ENCODE measurements around the gene MRAP2.

Gene MRAP2

GRCh38 chr6:83985715-83986114 is 47.9 kb upstream of the MRAP2 start:
- ATAC-seq = no peak
- TF ChIP-seq PATZ1 (CRISPR knock-in tag; IDR thresholded peaks at IDR 0.05; ENCODE audit: borderline replicate concordance) = no peak
- TF ChIP-seq, protein P1, sequence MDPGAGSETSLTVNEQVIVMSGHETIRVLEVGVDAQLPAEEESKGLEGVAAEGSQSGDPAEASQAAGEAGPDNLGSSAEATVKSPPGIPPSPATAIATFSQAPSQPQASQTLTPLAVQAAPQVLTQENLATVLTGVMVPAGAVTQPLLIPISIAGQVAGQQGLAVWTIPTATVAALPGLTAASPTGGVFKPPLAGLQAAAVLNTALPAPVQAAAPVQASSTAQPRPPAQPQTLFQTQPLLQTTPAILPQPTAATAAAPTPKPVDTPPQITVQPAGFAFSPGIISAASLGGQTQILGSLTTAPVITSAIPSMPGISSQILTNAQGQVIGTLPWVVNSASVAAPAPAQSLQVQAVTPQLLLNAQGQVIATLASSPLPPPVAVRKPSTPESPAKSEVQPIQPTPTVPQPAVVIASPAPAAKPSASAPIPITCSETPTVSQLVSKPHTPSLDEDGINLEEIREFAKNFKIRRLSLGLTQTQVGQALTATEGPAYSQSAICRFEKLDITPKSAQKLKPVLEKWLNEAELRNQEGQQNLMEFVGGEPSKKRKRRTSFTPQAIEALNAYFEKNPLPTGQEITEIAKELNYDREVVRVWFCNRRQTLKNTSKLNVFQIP (CRISPR knock-in tag; IDR thresholded peaks at IDR 0.05; ENCODE audit: borderline replicate concordance, low read depth) = no peak
- TF ChIP-seq ZNF70 (CRISPR knock-in tag; IDR thresholded peaks at IDR 0.05) = no peak
- TF ChIP-seq GLIS3 (CRISPR knock-in tag; IDR thresholded peaks at IDR 0.05) = no peak
- TF ChIP-seq RARB (CRISPR knock-in tag; IDR thresholded peaks at IDR 0.05) = no peak
- no peak for TF ChIP-seq OSR1 (CRISPR knock-in tag; IDR thresholded peaks at IDR 0.05)
- TF ChIP-seq, protein P2, sequence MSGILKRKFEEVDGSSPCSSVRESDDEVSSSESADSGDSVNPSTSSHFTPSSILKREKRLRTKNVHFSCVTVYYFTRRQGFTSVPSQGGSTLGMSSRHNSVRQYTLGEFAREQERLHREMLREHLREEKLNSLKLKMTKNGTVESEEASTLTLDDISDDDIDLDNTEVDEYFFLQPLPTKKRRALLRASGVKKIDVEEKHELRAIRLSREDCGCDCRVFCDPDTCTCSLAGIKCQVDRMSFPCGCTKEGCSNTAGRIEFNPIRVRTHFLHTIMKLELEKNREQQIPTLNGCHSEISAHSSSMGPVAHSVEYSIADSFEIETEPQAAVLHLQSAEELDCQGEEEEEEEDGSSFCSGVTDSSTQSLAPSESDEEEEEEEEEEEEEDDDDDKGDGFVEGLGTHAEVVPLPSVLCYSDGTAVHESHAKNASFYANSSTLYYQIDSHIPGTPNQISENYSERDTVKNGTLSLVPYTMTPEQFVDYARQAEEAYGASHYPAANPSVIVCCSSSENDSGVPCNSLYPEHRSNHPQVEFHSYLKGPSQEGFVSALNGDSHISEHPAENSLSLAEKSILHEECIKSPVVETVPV (CRISPR knock-in tag; IDR thresholded peaks at IDR 0.05) = no peak
- TF ChIP-seq ARNTL (CRISPR knock-in tag; IDR thresholded peaks at IDR 0.05; ENCODE audit: borderline replicate concordance, low read depth) = no peak
- TF ChIP-seq, protein P3, sequence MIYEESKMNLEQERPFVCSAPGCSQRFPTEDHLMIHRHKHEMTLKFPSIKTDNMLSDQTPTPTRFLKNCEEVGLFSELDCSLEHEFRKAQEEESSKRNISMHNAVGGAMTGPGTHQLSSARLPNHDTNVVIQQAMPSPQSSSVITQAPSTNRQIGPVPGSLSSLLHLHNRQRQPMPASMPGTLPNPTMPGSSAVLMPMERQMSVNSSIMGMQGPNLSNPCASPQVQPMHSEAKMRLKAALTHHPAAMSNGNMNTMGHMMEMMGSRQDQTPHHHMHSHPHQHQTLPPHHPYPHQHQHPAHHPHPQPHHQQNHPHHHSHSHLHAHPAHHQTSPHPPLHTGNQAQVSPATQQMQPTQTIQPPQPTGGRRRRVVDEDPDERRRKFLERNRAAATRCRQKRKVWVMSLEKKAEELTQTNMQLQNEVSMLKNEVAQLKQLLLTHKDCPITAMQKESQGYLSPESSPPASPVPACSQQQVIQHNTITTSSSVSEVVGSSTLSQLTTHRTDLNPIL (CRISPR knock-in tag; IDR thresholded peaks at IDR 0.05; ENCODE audit: low read depth) = no peak
- TF ChIP-seq TCF4 (CRISPR knock-in tag; IDR thresholded peaks at IDR 0.05; ENCODE audit: borderline replicate concordance) = no peak
- no peak for TF ChIP-seq ZNF565 (CRISPR knock-in tag; conservative IDR thresholded peaks at IDR 0.05; ENCODE audit: low read depth)
- TF ChIP-seq TOX (CRISPR knock-in tag; IDR thresholded peaks at IDR 0.05; ENCODE audit: borderline replicate concordance) = no peak
- TF ChIP-seq ZFP3 (CRISPR knock-in tag; IDR thresholded peaks at IDR 0.05) = no peak
- TF ChIP-seq CSDC2 (CRISPR knock-in tag; IDR thresholded peaks at IDR 0.05) = no peak
- TF ChIP-seq ESRRG (CRISPR knock-in tag; IDR thresholded peaks at IDR 0.05) = no peak
- TF ChIP-seq ZNF8 (CRISPR knock-in tag; IDR thresholded peaks at IDR 0.05) = no peak
- TF ChIP-seq ZFP30 (CRISPR knock-in tag; IDR thresholded peaks at IDR 0.05) = no peak
- no peak for TF ChIP-seq TSHZ2 (CRISPR knock-in tag; IDR thresholded peaks at IDR 0.05)
- no peak for TF ChIP-seq BACH2 (CRISPR knock-in tag; IDR thresholded peaks at IDR 0.05; ENCODE audit: borderline replicate concordance)
- TF ChIP-seq SNAI2 (CRISPR knock-in tag; IDR thresholded peaks at IDR 0.05) = no peak

GRCh38 chr6:83998021-83998584 is 35.5 kb upstream of the MRAP2 start:
- TF ChIP-seq ZFP30 (CRISPR knock-in tag; IDR thresholded peaks at IDR 0.05) (no peak), PPARA (CRISPR knock-in tag; IDR thresholded peaks at IDR 0.05; ENCODE audit: borderline replicate concordance) (no peak), ZNF565 (CRISPR knock-in tag; conservative IDR thresholded peaks at IDR 0.05; ENCODE audit: low read depth) (no peak), TCF4 (CRISPR knock-in tag; IDR thresholded peaks at IDR 0.05; ENCODE audit: borderline replicate concordance) (no peak), ZNF8 (CRISPR knock-in tag; IDR thresholded peaks at IDR 0.05) (no peak), BACH2 (CRISPR knock-in tag; IDR thresholded peaks at IDR 0.05; ENCODE audit: borderline replicate concordance) (no peak), TOX (CRISPR knock-in tag; IDR thresholded peaks at IDR 0.05; ENCODE audit: borderline replicate concordance) (no peak), TSHZ2 (CRISPR knock-in tag; IDR thresholded peaks at IDR 0.05) (no peak), ESRRG (CRISPR knock-in tag; IDR thresholded peaks at IDR 0.05) (no peak), GLIS3 (CRISPR knock-in tag; IDR thresholded peaks at IDR 0.05) (no peak), ZFP3 (CRISPR knock-in tag; IDR thresholded peaks at IDR 0.05) (no peak), ZNF70 (CRISPR knock-in tag; IDR thresholded peaks at IDR 0.05) (no peak), CSDC2 (CRISPR knock-in tag; IDR thresholded peaks at IDR 0.05) (no peak)
- TF ChIP-seq, protein P2 (CRISPR knock-in tag; IDR thresholded peaks at IDR 0.05) = no peak

More at GRCh38 chr6:83998021-83998584, 35.5 kb upstream of the MRAP2 start:
- no peak for ATAC-seq

Data from SK-N-SH treated with all-trans-retinoic acid at 6 μM for 48 hours (cell line).